NCI-H2029 treated with DMSO at 0.1 percent for 48 hours (cell line): ENCODE measurements around the gene RPL11.
A peak's percentile ranks its signal among the peaks of the same experiment; 100 is the strongest.
"Not testable (repeated sequence)": the region's sequence is repeated elsewhere in the genome, so short reads cannot be mapped to it uniquely, and the experiment has no call there.

Experiments used
- DNase-seq: peaks from one replicate; lab custom pipeline; 2025; lab: John Stamatoyannopoulos, UW

Gene RPL11

DNA sequence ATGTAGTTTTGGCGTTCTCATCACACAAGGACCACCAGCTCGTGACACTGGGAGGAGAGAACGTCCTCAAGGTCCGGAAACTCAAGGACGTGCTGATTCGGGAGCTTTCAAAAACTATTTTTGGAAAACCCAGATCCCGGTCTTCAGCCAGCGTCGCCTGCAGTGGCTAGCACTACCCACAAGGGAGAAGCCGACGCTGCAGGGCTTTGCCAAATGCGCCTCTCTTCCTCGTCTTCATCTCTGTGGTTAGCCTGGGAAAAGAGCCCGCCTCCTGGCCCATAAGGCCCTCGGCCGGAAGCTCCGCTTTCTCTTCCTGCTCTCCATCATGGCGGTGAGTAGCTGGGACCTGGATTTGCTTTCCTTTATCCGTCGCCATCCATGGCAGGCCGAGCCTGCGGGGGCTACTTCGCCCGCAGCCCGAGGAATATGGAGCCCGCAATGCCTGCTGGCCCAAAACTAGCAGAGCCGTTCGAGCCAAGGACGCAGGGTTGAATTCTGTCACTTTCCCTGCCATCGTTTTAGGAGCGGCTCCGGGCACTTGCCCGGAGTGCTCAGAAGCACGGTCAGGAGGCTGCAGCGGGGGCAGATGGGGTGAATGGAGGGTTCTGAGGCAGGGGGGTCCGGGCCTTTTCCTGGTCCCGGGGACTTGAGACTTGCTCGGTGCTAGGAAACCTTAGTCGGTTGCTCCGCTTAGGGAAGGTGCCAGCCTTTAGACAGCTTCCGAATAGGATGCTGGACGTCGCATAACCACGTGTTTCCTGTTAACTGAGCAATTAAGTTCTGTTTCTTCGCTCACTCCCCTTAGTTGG, at the start of gene RPL11:
Gene RPL11 (plus strand): TSS at position 308 of the 809 bp plus-strand sequence. CDS start 18 bp downstream, at position 326.
- DNase-seq = peak; percentile 86

DNA sequence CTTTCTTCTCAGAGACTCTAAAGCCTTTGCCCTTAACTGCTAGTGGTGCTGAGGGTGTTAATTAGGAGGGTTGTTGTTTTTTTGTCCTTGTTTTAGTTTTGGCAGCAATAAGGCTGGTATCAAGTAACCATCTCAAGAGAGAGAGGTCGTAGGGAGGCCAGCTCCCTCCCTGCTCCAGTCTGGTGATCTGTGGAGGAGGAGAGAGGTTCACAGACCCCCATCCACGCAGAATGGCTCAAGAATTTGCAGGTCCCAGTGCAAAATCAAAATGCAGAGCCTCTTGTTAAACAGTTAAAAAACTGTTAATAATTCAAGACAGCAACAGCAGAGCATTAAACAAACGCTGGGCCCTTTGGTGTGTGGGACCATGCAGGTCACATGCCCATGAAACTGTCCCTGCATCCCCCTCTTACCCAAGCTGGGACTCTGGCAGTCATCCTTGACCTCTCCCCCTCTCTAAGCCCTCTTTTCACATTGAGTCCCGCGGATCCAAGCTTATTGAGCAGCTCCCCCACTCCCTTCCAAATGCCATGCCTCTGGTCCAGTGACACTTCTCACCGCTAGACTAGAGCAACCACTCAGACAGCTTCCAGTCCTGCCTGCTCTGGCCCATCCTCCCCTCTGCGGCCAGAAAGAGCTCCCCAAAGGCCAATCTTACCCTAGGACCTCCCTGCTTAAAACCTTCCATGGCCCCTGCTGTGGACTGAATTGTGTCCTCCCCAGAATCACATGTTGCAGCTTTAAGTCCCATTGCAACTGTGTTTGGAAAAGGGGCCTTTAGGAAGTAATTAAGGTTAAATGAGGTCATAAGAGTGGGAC, 47.7 kb upstream of the RPL11 start:
- DNase-seq = peak; percentile 62

DNA sequence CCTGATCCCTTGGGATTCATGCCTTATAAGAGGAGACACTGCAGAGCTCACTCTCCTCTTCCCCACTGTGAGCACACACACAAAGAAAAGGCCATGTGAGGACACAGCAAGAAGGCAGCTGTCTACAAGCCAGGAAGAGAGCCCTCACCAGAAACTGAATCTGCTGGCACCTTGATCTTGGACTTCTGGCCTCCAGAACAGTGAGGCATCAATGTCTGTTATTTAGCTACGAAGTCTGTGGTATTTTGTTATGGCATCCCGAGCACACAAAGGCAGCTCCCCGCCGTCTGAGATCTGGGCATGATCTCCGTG, 47.1 kb upstream of the RPL11 start:
- no peak for DNase-seq

DNA sequence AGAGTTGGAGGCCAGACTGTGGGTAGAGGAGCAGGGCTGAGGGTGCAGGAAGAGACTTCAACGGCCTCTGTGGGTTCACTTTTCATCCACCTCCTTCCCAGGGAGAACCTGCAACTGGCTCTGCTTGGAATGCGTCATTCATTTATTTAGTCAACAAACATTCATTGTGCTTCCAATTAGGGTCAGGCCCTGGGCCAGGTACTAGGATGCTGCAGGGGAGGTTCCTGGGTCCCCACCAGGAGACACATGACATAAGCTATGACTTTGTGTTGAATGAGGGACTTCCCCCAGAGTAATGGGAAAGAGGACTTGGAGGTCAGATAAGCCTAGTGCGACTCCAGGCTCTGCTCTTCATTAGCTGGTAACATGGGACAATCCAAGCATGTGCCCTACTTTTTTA, 46.3 kb upstream of the RPL11 start:
- DNase-seq = peak; percentile 56

DNA sequence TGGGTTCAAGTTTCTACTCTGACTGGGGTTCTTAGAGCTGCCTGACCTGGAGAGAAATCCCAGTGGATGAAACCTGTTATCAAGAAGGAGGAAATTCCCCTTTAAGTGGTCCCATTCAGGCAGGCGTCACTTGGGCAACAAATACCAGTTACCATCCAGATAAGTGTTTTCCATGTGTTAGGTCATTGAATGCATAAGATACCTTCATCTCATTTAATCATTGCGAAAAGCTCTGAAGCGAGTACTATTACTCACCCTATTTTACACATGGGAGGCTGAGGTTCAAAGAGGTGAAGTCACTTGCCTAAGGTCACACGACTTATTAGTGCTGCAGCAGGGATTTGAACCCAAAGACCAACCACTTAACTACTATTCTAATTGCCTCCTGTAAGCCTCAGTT, 45.5 kb upstream of the RPL11 start:
- DNase-seq = no peak

DNA sequence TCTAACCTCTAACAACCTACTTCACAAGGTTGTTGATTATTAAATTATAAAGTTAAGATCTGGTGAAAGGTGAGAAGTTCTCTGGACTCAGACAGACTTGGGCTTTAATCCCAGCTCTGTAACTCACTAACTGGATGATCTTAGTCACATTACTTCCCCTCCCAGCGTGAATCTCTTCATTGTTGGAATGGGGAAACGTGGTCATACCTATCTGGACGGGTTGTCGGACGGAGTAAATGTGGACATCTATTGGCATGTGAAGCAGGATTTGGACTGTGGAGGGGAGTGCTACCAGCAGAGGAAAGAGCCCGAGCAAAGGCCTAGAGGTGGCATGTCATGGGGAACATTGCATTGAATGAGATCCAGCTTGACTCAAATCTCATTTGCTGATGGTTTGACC, 45.1 kb upstream of the RPL11 start:
- DNase-seq = no peak

DNA sequence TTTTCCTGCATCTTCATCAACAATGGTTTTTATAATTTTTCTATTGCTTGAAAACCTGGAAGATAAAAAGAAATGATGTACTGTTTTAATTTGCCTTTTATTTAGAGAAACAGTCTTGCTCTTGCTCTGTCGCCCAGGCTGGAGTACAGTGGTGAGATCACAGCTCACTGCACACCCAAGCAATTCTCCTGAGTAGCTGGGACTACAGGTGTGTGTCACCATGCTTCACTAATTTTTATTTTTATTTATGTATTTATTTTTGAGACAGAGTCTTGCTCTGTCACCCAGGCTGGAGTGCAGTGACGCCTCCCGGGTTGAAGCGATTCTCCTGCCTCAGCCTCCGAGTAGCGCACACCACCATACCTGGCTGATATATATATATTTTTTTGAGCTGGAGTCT, 43.0 kb upstream of the RPL11 start:
- DNase-seq = no peak

DNA sequence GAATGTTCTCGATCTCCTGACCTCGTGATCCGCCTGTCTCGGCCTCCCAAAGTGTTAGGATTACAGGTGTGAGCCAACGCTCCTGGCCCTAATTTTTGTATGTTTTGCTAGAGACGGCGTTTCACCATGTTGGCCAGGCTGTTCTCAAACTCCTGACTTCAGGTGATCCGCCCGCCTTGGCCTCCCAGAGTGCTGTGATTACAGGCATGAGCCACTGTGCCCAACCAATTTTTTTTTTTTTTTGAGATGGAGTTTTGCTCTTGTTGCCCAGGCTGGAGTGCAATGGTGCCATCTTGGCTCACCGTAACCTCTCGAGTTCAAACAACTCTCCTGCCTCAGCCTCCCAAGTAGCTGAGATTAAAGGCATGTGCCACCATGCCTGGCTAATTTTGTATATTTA, 42.4 kb upstream of the RPL11 start:
- DNase-seq = not testable (repeated sequence)

DNA sequence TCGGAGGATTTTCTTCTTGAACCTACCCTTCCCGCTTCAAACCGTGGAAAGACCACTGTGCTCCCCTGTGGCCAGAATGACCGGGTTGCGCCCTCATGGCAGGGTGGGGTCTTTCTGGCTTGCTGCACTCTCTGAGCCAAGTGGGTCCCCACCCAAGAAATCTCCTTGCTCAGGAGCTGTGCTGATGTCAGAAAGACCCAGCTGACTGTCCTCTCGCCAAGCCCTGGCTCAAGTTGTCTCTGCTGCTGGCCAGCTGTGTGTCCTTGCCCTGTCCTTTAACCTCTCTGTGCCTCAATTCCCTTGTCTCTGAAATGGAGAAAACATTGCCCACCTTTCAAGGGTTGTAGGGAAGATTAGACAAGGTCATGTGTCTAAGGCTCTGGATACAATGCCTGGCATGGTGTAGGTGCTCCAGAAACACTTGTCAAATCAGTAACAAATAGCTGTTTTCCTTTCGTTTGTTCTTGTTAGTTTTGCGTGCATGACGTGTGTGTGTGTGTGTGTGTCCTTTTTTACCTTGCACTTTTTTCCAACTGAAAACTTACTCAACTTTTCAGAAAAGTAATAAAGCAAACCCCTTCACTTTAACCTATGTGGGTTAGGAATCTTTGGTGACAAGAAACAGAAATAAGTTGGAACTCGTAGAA, 41.1 kb upstream of the RPL11 start:
- no peak for DNase-seq

DNA sequence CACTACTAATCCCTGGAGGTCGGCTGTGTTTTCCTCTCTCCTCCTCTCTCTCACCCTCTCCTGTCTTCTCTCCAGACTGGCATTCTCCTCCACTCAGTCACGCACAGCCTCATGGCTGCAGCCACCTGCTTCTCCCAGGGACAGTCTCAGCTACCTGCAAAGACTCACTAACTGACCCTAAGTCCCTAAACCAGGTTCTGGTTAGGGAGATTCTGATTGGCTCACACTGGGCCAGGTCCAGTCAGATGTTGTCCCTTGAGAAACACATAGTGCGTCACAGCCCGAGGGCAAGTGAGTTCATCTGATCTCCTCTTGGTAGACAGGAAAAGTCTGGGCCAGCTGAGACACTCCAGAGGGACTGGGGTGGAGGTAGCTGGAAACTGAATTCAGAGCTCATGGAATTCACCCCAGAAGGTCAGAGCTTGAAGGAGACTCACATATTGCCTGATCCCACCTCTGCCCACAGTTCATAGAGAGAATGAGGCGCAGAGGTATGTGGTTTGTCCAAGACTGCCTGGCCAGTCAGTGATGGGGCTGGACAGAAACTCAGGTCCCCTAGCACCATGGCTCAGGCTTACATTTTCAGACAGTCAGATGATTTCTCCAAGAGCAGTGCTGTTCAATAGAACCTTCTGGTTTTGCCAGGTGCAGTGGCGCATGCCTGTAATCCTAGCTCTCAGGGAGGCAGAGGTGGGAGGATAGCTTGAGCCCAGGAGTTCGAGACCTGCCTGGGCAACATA, 40.4 kb upstream of the RPL11 start:
- DNase-seq = no peak

DNA sequence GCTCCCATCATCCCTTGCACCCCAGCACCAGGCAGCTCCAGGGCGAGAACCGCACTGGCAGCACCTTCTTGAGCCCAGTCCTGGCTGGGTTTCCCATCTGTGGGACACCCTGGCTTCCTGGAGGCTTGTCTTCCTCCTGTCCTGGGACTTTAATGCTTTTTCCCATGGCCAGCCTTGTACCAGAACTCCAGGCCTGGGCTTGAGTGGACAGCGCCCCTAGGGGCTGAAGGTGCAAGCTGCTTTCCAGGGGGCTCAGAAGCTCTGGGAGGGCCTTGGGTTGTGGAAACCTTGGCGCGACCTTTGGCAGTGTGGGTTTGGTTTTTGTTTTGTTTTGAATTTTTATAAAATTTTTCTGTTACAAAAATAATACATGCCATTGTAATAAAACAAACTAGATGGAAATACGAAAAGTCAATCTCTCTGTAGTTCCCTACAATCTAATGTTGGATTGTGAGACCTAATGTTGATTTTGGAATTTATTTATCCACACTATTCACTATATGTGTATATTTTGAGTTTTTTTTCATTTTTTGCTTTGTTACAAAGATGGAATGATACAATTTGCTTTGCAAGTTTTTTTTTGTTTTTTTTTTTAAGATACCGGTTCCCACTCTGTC, 33.8 kb upstream of the RPL11 start:
- no peak for DNase-seq

DNA sequence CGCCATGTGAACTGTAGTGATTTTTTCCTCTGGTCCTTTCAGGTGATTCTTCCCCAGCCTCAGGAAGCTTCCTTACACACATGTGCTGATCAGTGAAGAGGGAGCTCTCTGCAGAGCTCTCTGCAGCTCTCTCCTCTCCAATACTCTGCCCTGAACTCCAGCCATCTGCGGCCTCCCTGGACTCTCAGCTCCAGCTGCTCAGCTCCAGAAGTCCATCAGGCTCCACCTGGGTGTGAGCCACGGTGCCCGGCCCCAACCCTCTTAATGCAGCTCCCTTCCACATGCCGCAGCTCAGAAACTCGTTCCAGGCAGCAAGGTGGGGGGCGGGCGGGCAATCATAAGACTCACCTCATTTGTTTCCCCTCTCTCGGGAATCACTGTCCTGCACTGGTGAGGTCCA, 30.9 kb upstream of the RPL11 start:
- no peak for DNase-seq

DNA sequence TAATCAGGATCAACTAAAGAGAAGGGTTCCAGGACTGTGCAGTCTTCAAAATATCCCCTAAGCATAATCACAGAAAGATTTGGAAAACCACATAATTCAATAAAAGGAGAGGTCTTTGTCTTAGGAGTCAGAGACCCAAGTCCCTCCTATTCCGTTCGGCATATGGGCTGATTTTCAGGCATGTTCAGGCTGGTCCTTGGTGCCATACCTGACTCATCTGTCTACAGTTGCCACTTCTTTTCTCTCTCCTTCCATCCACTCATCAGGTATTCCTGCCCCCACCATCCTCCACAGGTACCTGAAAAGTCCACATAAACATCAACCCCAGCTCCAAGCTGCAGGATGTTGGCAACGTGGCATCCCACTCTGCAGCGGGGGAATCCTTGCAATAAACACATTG, 29.7 kb upstream of the RPL11 start:
- DNase-seq = no peak

DNA sequence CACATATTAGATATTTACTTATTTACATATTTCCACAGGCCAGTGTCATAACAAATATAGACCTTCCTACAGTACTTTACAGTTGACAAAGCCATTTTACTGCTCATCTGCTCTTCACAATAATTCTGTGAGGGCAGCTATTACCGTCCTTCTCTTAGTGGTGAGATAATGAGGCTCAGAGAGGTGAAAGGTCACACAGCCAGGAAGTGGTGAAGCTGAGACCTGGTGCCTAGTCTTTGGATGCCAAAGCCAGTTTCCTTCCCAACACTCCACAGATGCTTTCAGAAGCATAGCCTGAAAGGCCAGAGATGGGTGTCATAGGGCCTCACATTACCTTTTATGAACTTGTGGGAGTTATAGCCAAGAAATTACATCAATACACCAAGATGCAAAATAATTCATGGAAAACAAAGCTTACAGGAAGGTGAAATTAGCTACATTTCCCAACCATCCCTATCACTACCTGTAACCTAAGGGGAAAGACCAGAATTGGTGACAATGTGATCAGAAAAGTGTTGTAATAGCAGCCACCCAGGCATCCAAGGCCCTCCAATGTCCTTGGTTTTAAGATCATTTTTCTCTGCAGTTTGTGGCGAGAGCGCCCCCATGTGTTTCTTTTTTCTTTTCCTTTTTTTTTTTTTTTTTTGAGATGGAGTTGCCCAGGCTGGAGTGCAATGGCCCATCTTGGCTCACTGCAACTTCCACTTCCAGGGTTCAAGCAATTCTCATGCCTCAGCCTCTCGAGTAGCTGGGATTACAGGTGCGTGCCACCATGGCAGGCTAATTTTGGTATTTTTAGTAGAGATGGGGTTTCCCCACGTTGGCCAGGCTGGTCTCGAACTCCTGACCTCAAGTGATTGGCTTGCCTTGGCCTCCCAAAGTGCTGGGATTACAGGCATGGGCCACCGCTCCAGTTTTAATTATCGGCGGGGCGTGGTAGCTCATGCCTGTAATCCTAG, 26.5 kb upstream of the RPL11 start:
- peak; percentile 20 for DNase-seq

DNA sequence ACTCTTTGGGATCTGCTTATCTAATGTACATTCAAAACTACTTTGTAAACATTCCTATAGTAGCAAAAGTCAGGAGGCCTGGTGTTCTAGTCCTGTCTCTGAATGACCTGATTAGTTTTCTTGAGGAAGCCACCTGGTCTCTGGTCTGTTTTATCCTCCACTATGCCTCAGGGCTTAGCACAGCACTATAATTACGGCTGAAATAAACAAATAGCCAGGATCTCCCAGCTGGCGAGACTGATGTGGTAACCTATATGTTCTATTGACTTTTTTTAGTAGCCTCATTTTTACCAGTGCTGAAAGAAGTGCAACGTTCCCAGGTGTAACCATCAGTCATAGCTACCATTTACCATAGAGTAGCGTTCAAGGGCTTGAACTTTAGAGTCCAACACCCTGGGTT, 24.2 kb upstream of the RPL11 start:
- DNase-seq = no peak

DNA sequence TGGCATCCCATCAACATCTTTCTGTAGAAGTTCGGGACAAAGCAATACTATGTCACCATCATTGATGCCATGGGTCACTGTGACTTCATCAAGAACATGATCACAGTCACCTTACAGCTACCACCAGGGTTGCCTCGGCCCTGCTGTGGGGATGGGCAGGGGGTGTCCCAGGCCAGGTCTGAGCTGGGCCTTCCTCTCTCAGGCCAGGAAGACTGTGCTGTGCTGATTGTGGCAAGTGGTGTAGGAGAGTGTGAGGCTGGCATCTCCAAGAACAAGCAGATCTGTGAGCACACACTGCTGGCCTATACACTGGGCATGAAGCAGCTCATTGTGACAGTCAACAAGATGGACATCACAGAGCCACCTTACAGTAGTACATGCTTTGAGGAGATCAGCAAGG, 20.9 kb upstream of the RPL11 start:
- no peak for DNase-seq

DNA sequence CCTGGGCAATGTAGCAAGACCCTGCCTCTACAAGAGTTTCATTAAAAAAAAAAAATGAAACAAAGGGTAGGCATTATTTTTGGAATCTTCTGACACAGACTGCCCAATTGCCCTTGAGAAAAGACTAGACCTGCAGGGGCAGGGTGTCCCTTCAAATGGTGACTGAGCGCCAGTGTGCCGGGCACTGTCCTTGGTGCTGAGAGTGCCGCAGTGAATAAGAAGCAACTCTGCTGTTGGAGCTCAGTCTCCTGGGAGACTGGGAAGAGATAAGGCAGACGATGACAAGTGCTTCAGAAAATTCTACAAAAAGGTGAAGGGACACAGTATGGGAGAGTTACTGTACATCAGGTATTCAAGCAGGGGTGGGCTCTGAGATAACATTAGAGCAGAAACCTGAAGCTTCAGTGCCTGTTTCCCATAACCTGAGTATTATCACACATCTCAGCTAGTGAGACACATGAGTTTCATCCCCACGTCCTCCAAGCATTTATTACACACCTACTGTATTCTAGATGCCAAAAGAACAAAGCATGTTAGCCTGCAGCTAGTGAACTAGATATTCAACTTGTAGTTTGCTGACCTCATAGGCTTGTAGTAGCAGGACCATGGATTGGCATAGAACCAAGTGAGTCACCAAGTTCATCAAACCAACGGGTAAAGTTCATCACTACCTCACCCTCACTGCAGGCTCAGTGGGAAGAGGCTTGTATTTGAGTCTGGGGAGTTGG, 18.4 kb upstream of the RPL11 start:
- no peak for DNase-seq

DNA sequence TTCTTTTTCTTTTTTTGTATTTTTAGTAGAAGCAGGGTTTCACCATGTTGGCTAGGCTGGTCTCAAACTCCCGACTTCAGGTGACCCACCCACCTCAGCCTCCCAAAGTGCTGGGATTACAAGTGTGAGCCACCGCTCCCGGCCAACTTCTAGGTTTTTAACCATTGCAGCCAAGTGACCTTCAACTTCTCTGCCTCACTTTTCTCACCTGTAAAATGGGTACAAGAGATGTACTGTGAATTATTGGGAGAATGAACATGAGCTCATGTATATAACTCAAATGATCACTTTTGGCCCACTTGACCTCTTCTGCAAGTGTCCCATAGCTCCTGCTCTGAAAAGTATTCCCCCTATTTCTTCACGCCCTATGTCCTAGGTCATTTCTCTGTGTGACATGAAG, 11.8 kb upstream of the RPL11 start:
- DNase-seq = no peak

DNA sequence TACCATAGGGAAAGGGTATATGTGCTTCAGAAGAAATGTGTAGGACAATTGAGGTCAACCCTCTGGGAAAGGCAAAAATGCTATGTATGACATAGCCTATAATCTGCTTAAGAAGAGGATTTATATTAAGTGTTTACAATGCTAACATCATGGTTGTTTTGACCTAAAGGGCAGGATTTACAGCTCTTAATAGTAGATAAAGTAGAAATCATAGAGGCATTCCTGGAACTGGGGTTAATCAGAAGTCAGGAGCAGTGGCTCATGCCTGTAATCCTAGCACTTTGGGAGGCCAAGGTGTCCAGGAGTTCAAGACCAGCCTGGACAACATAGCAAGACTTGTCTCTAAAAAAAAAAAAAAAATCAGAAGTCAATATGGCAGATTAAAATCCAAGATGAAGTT, 8.7 kb upstream of the RPL11 start:
- no peak for DNase-seq

DNA sequence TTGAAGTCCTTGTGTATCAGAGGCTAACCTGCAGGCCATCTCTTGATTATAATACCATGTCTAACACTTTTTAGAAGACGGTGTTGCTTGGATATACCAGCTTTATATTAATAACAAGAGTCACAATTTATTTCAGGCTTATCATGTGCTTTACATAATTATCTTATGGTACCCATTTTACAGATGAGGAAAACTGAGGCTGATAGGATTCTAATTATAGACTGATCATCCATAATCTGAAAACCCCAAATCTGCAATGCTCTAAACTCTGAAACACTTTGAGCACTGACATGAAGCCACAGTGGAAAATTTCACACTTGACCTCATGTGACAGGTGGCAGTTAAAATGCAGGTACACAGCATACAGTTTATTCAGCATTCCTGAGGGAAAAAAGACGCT, 7.2 kb upstream of the RPL11 start:
- DNase-seq = no peak
